Mammary epithelial cell (primary cell): ENCODE results near the gene NOP9.

Source experiments
- EZH2 ChIP-seq: IDR thresholded peaks from 2 replicates; pipeline ENCODE4 v1.6.1; 2012; ENCODE audit warnings: low read length, inconsistent platforms, borderline replicate concordance
- TF ChIP-seq, protein P1 (sequence below), 2 donors: IDR thresholded peaks in 1 of 2; conservative IDR thresholded peaks in 1 of 2; 2 replicates each; pipeline ENCODE4 v1.5.1; 2011 to 2012; ENCODE audit warnings: inconsistent platforms in 2 of 2, low read length in 2 of 2, mild to moderate bottlenecking in 2 of 2, control low read depth in 1 of 2, low read depth in 1 of 2; ENCODE audit not compliant: insufficient read depth in 1 of 2; ENCODE audit errors: extremely low read depth in 1 of 2

- TF ChIP-seq, protein P1, sequence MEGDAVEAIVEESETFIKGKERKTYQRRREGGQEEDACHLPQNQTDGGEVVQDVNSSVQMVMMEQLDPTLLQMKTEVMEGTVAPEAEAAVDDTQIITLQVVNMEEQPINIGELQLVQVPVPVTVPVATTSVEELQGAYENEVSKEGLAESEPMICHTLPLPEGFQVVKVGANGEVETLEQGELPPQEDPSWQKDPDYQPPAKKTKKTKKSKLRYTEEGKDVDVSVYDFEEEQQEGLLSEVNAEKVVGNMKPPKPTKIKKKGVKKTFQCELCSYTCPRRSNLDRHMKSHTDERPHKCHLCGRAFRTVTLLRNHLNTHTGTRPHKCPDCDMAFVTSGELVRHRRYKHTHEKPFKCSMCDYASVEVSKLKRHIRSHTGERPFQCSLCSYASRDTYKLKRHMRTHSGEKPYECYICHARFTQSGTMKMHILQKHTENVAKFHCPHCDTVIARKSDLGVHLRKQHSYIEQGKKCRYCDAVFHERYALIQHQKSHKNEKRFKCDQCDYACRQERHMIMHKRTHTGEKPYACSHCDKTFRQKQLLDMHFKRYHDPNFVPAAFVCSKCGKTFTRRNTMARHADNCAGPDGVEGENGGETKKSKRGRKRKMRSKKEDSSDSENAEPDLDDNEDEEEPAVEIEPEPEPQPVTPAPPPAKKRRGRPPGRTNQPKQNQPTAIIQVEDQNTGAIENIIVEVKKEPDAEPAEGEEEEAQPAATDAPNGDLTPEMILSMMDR (conservative IDR thresholded peaks at IDR 0.05 in 1 of 2, IDR thresholded peaks at IDR 0.05 in 1 of 2; ENCODE audit: extremely low read depth in 1 of 2, insufficient read depth in 1 of 2, low read depth in 1 of 2, low read length in 2 of 2), result no peak
- TF ChIP-seq EZH2, result no peak
Measured at GRCh38 chr14:24269368-24269767, 30.3 kb upstream of the NOP9 start.
